HG02610 (cell line): ENCODE measurements around the gene NDUFS2.
A peak's percentile ranks its signal among the peaks of the same experiment; 100 is the strongest.

Experiments used
- ATAC-seq: cut with Tn5 transposase; IDR thresholded peaks from one replicate; pipeline ENCODE4 v1.9.1; 2021; ENCODE audit warnings: mild to moderate bottlenecking, moderate library complexity; ENCODE audit not compliant: unreplicated experiment

The NDUFS2 gene

GRCh38 chr1:161201836-161202712 lies at the start of gene NDUFS2:
Gene NDUFS2, plus strand, starts transcription at chr1:161202367. Its CDS starts 19 bp downstream, at chr1:161202386.
- peak; percentile 96 for ATAC-seq

GRCh38 chr1:161153176-161153575 lies 49.0 kb upstream of the NDUFS2 start:
- no peak for ATAC-seq

GRCh38 chr1:161153682-161154337 lies 48.4 kb upstream of the NDUFS2 start, which contains the start of gene UFC1:
Gene UFC1, plus strand, starts transcription at chr1:161153978. Its CDS starts 20 bp downstream, at chr1:161153998.
- ATAC-seq, result peak; percentile 88

- ATAC-seq, result no peak
Observed at GRCh38 chr1:161157867-161158266, 44.3 kb upstream of the NDUFS2 start.

GRCh38 chr1:161158316-161159010 lies 43.7 kb upstream of the NDUFS2 start:
- no peak for ATAC-seq

- peak; percentile 85 for ATAC-seq
Observed at GRCh38 chr1:161159087-161159912, 42.9 kb upstream of the NDUFS2 start, which contains the start of gene USP21. Gene USP21, plus strand, starts transcription at chr1:161159500. Its CDS starts 1,141 bp downstream, at chr1:161160641.

- no peak for ATAC-seq
Observed at GRCh38 chr1:161159913-161160243, 42.3 kb upstream of the NDUFS2 start.

- ATAC-seq, result no peak
Observed at GRCh38 chr1:161160671-161161145, 41.5 kb upstream of the NDUFS2 start.

GRCh38 chr1:161161652-161162051 lies 40.5 kb upstream of the NDUFS2 start:
- no peak for ATAC-seq

GRCh38 chr1:161162052-161162451 lies 40.1 kb upstream of the NDUFS2 start:
- ATAC-seq, result no peak

- no peak for ATAC-seq
Observed at GRCh38 chr1:161162806-161163205, 39.4 kb upstream of the NDUFS2 start.

- no peak for ATAC-seq
Observed at GRCh38 chr1:161163793-161164192, 38.4 kb upstream of the NDUFS2 start.

GRCh38 chr1:161164901-161165610 lies 37.1 kb upstream of the NDUFS2 start:
- ATAC-seq, result no peak

GRCh38 chr1:161165742-161166668 lies 36.2 kb upstream of the NDUFS2 start, which contains the start of gene PPOX:
Gene PPOX, plus strand, starts transcription at chr1:161166426. Its CDS starts 422 bp downstream, at chr1:161166848.
- peak; percentile 95 for ATAC-seq

- no peak for ATAC-seq
Observed at GRCh38 chr1:161166669-161167548, 35.3 kb upstream of the NDUFS2 start.

- ATAC-seq, result no peak
Observed at GRCh38 chr1:161168906-161169305, 33.3 kb upstream of the NDUFS2 start.

GRCh38 chr1:161171191-161171590 lies 31.0 kb upstream of the NDUFS2 start:
- ATAC-seq, result no peak

GRCh38 chr1:161171696-161172095 lies 30.5 kb upstream of the NDUFS2 start:
- no peak for ATAC-seq
